NCI-H526 treated with DMSO at 0.1 percent for 48 hours (cell line): ENCODE results near the gene IQSEC1.
A peak's percentile ranks its signal among the peaks of the same experiment; 100 is the strongest.

ENCODE experiments used
- DNase-seq: peaks from one replicate; lab custom pipeline; 2025; lab: John Stamatoyannopoulos, UW

Gene IQSEC1

GRCh38 chr3:12967606-12968351 is 105.5 kb downstream of the IQSEC1 start:
- DNase-seq: peak; percentile 53

- no peak for DNase-seq
Measured at GRCh38 chr3:12966847-12967605, 106.2 kb downstream of the IQSEC1 start.

DNA sequence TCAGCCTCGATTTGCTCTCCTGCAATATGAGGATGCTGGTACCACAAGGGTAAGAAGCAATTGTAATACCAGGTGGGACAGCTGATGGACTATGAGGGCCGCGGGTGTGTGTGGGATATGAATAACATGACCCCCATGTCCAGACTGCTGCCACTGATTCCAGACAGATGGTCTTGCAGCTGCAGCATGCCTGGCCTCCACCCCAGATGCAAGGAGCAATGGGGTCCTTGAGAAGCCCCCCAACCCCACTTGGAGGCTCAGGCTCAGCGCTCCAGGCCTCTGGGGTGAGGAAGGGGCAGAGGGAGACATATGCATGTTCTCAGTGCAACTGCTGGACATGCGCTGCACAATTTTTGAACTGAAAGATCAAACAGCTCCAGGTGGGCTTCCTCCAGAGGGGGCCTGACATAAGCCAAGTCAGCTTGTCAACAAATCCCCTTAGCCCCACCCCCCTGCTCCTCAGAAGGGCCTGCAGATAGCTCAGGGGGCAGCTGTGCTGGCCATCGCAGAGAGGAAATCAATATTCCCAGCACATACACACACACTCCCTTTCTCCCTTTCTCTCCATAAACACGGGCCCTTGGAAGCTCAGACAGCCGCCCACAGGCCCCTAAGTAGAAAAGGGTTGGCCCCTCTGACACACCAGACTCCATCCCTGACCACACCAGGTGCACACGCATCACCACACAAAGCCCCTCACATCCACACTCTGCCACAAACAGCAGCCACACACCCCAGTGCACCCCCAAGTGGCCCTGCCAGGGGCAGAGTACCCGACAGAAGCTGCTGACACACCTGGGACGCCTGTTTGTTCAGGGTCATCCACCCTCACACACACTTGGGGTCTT is 107.0 kb downstream of the IQSEC1 start:
- DNase-seq: no peak

DNA sequence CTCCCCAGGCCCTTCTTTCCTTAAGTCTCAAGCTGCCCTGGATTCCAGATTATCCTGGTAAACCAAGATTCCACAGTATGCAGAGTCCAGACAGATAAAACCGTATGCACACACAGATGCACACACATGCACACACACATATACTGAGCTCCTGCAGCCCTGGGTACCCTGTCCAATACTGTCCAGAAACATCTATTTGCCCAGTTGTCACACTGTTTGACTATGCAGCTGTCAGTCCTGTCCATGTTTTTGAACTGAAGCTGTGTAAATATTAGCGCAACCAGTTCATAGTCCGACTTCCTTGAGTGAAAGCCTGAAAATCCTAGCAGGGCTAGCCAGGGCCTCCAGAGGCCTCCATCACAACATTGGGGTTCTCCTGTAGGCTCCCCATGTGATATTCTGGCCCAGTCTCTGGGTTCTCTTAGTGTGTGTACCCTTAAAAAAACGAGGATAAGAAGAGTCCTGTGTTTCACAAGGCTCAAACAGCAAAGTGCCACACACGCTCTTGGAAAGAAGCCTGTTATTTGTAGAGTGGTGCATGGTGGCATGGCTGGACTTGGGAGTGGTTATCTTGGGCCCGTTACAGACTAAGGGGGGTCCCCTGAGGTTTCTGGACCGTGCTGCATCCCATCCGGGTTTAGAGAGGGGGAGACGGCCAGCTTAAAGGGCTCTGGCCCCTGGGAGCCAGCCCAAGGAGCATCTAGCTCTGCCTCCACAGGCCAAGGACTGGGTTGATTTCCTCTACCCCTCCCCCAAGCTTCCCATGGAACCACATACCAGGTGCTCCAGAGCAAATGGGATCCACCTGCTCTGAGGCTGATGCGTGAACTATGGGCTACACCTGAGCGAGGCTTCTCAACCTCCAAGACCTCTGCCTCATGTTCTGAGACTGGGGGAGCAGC is 108.3 kb downstream of the IQSEC1 start:
- no peak for DNase-seq

GRCh38 chr3:12963922-12964701 is 109.1 kb downstream of the IQSEC1 start:
- DNase-seq: no peak

GRCh38 chr3:12963231-12963896 is 109.9 kb downstream of the IQSEC1 start:
- no peak for DNase-seq

DNA sequence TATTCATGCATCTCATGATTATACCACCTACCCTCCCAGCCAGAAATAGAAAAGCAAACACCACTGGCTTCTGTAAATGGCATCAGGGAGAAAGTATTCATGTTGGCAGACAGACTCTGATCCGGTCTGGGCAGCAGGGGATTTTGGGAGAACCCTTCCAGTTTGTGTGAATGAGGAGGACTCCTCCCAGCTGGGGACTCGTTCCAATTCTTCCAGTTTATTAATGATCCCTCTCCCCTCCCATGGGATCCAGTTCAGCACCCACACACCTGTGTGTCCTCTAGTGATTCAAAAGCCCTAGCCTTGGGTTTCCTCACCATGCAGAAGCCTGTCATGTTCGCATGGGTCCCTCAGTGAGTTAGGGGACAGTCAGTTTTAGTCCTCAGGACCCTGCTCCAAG is 110.9 kb downstream of the IQSEC1 start:
- no peak for DNase-seq

DNA sequence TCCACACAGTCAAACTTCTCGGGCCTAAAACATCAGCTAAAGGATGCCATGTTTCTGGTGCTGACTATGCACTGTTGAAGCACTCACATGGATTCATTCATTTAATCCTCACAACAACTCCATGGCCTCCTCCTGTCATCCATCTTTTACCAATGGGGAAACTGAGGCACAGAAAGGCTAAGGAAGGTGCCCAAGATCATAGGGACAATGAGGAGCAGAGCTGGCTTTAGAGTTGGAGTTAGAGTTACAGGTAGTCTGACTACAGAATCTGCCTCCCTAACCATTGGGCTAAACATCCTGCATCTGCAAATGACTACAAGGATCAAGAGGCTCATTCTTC is 111.6 kb downstream of the IQSEC1 start:
- DNase-seq: no peak

DNA sequence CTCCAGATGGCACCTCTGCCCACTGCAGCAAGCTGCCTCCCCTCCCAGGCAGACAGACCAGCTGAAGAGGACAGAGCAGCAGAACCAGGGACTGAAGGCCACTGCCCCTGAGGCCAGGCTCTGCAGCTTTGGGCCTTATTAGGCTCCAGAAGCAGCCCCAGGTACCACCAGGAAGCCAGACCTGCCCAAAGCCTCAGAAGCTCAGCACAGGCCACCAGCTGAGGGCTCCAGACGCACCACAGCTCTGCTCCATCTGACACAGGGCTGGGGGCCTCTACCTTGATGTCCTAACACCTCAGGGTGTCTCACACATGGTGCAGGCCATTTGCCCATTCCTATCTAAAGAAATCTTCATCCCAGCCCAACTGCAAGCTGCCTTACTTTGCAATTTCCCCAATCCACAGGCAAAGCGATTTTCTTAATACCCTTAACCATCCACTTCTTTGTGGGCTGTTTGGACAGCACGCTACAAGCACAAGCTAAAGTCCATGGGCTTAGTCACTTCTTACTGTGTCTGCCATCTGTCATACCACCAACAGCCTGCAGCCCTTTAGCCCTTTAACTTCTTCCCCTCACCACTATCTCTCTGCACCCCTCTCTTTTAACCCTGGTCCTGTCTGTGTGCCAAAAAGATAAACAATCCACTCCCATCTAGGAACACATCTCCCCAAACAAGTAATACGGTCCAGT is 112.1 kb downstream of the IQSEC1 start:
- DNase-seq: no peak

GRCh38 chr3:12960497-12960896 is 112.7 kb downstream of the IQSEC1 start:
- no peak for DNase-seq

DNA sequence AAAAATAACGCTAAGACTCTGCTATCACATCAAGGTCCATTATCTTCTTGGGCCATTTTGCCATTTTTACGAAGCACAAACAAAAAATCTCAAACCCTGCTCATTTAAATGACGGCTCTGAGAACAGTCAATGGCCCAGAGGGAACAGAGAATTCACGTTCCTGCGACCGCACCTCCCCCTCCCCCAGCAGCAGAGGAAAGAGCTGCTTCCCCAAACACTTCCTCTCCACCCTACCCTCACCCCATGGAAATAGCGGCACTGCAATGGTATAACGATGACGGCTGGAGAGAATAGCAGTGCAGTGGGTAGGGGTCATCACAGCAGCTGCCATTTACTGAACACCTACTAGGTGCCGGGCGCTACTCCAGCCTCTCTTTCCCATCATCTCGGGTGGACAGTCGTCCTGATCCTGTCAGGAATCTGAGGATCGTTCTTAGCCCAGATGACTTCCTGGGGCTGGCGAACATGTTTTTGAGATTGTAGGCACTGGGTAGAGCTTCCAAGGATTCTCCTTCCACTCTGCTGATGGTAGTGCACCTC is 113.3 kb downstream of the IQSEC1 start:
- no peak for DNase-seq

DNA sequence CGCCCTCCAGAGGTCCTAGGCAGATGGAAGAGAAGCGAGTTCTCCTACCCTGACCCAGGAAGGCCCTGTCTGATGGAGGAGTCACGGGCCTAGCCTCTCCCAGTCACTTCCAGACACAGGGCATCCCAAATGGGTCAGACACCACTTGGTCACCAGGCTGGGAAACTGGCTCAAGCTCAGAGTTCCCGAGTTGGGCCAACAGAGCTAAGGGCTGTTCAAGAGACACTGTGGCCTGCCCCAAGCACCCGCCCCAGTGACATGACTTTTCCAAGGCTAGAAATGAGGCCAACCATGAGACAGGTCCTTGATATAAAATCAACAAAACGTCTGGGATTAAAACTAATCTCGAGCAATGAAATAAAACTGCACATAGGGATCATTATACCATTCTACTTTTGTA is 113.8 kb downstream of the IQSEC1 start:
- no peak for DNase-seq

DNA sequence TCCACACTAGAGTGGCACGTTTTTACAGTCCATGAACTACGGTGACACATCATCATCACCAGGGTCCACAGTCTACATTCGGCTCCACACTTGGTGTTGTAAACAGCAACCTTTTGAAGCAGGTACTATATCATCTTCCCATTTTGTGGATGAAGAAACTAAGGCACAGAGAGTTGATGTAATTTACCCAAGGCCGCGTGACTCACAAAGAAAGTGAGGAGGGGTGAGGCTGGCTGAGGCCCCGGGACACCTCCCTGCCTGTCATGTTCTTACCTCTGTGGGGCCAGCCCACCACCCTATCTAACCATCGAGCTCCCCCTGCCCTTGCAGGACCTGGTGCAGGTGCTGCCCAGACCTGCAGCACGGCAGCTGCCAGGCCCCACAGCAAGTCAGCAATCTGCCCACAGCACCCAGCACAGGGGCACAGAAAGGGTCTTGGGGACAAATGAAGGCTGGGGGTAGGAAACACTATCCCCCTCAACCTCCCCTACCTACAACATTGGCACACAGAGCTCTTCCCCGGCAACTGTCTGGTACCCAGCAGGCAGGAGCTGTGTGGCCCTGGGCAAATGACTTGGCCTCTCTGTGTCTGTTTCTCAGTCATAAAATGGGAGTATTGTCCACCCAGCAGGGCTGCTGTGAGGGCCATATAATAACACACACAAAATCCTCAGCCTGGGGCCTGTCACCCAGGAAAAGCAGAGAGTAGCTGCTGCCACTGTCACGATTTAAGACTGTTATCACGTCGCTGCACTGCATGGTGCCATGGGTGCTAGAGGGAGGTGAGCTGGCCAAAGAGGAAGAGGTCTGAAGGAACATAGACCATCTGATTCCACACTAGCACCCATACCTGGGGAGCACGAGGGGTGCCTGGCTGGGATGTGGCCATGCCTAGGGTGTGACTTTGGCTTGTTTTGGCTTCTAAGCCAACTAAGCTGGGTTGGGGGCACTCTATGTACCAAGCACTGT is 115.1 kb downstream of the IQSEC1 start:
- DNase-seq: no peak

DNA sequence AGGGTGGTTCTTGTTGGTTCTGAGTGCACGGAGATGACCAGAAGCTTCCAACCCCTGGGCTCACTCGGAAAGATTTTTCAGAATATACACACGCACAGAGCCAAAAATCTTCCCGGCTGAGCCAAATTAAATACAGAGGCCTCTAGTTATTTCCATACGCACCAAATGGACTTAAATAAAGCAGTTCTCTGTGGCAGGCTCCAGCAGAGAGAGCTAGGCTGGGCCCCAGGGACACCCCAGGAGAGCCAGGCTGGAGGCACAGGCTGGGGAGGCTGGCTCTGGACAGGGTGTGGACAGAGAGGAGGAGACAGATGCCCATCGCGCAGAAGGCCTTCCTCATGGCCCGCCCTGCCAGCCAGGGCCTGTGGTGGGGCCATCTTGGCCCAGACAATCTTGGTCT is 115.9 kb downstream of the IQSEC1 start:
- DNase-seq: no peak

GRCh38 chr3:12956316-12956660 is 116.9 kb downstream of the IQSEC1 start:
- no peak for DNase-seq

GRCh38 chr3:12955651-12956315 is 117.4 kb downstream of the IQSEC1 start:
- no peak for DNase-seq

DNA sequence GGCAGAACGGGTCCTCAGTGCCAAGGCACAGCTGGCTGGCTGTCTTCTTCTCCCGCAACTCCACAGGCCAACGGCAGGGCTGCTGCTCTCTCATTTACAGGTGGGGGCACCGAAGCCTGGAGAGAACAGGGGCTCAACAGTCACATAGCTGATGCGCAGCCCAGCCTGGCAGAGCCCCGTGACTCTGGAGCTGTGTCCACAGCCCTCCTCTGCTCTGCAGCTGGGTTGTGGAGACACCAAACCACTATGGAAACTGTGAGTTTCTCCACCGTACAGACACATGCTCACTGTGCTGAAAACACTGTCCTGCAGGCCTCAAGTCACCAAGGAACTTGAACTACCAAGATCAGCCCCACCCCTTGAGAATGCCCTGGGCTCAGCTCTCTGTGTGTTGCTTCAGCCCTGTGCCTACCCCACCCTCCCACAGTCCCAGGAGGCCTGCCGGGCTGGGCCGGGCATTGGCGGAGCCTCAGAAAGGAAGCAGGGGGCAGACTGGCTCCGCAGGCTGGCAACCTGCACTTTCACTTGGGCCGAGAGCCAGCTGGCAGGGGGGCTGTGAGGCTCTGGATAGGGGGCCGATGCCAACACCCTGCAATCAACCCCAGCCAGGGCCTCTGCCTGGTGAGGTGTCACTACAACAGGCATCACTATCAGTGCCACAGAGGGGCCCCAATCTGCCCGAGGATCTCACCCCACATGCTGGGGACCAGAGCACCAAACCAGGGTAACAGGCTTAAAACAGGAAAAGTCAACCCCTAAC is 118.2 kb downstream of the IQSEC1 start:
- DNase-seq: no peak
